ENCODE results near the gene ZC3H7A.

GRCh38 chr16:11797957-11798299, 870 bp upstream of the ZC3H7A start:
- no peak for TF ChIP-seq HNRNPUL1 (IDR thresholded peaks at IDR 0.05; ENCODE audit: low read length)
- no peak for TF ChIP-seq CTCF (IDR thresholded peaks at IDR 0.05 in 2 of 3, conservative IDR thresholded peaks at IDR 0.05 in 1 of 3; ENCODE audit: insufficient read depth in 2 of 3, low read depth in 1 of 3, low read length in 3 of 3)
- no peak for TF ChIP-seq USF1 (CRISPR knock-in tag; IDR thresholded peaks at IDR 0.05)
- no peak for TF ChIP-seq ZNF398 (CRISPR knock-in tag; IDR thresholded peaks at IDR 0.05)
- no peak for TF ChIP-seq MLLT1 (IDR thresholded peaks at IDR 0.05)
- no peak for TF ChIP-seq ZNF253 (CRISPR knock-in tag; conservative IDR thresholded peaks at IDR 0.05)
- TF ChIP-seq PHF8 (IDR thresholded peaks at IDR 0.05; ENCODE audit: borderline replicate concordance, low read length): no peak
- no peak for TF ChIP-seq TRIM24 (IDR thresholded peaks at IDR 0.05)
- TF ChIP-seq NEUROD1 (IDR thresholded peaks at IDR 0.05; ENCODE audit: borderline replicate concordance, low read depth, low read length, partially characterized antibody): no peak
- no peak for TF ChIP-seq JUND (IDR thresholded peaks at IDR 0.05; ENCODE audit: borderline replicate concordance, low read depth, low read length)
- no peak for TF ChIP-seq JUND (tag; IDR thresholded peaks at IDR 0.05; ENCODE audit: borderline replicate concordance, low read depth, low read length)
- no peak for TF ChIP-seq KDM2B (CRISPR knock-in tag; IDR thresholded peaks at IDR 0.05)
